GM12878 (cell line): ENCODE measurements around the gene TMEM223. TPM values are rescaled to one million over a fixed set of nuclear protein-coding genes. Genes with fewer than 3 reads are reported as not detected.

Experiments
- ATAC-seq: fragments of 200-7000 bp; cut with Tn5 transposase; 3 replicates; pipeline ENCODE4 v1.9.1; 2020; ENCODE audit warnings: mild to moderate bottlenecking, moderate library complexity
- BruUV-seq: library from RNA; stranded (reverse); fragments of 400-500 nt; replicated peaks from 2 replicates; lab custom pipeline; 2021; lab: Mats Ljungman, UMichigan
- CTCF ChIA-PET: fragments of 300-600 bp; sonication (Branson Sonifier 250); formaldehyde crosslinking; extraction: SDS; loops from one replicate; lab custom pipeline; 2021; ENCODE audit warnings: inconsistent platforms; lab: Yijun Ruan, JAX
- POLR2A ChIA-PET: fragments of 350-600 bp; formaldehyde crosslinking; extraction: SDS; loops from one replicate; lab custom pipeline; 2021; ENCODE audit warnings: inconsistent platforms; lab: Charles Lee
- RAD21 ChIA-PET: fragments of 300-600 bp; sonication (Branson Sonifier 250); formaldehyde crosslinking; loops from one replicate; lab custom pipeline; 2023; ENCODE audit warnings: antibody characterized with exemption; ENCODE audit not compliant: unreplicated experiment; lab: Charles Lee
- SMC1A ChIA-PET: fragments of 300-600 bp; sonication (Branson Sonifier 250); formaldehyde crosslinking; loops from one replicate; lab custom pipeline; 2023; ENCODE audit not compliant: unreplicated experiment, uncharacterized antibody; lab: Charles Lee
- DNase-seq: peaks from one replicate; pipeline ENCODE4 v3.0.0-alpha.2; 2011; ENCODE audit warnings: low read depth, low spot score
- FAIRE-seq: peaks from 3 replicates; lab custom pipeline; 2011; peaks lifted over from hg19 to GRCh38; lab: Jason Lieb, UNC
- H2AFZ ChIP-seq: 2 replicates; pipeline ENCODE4 v1.6.0; 2011; ENCODE audit warnings: low read depth, low read length, control low read depth; ENCODE audit not compliant: control insufficient read depth
- H3K27ac ChIP-seq: 2 replicates; pipeline ENCODE4 v1.5.1; 2011; ENCODE audit warnings: control low read depth; ENCODE audit not compliant: control insufficient read depth, insufficient read depth
- H3K27me3 ChIP-seq, 2 experiments: replicated peaks in 1 of 2; 2 replicates each; pipeline versions ENCODE4 v1.6.0 to v1.6.1; 2011; ENCODE audit warnings: low read length in 1 of 2; ENCODE audit not compliant: control insufficient read depth in 2 of 2, insufficient read depth in 2 of 2
- H3K36me3 ChIP-seq, 2 experiments: 2 replicates each; pipeline ENCODE4 v1.5.1; 2011; ENCODE audit warnings: low read length in 1 of 2; ENCODE audit not compliant: control insufficient read depth in 2 of 2, insufficient read depth in 2 of 2
- H3K4me1 ChIP-seq: 2 replicates; pipeline ENCODE4 v1.6.1; 2011; ENCODE audit warnings: mild to moderate bottlenecking, low read length, moderate library complexity, mixed read lengths; ENCODE audit not compliant: control insufficient read depth, insufficient read depth
- H3K4me2 ChIP-seq: 2 replicates; pipeline ENCODE4 v1.6.0; 2011; ENCODE audit warnings: control low read depth; ENCODE audit not compliant: control insufficient read depth, insufficient read depth
- H3K4me3 ChIP-seq: fragments of 200-600 bp; sonication (generic); 2 replicates; pipeline ENCODE4 v1.5.1; 2016
- H3K79me2 ChIP-seq: 2 replicates; pipeline ENCODE4 v1.6.0; 2011; ENCODE audit warnings: low read length; ENCODE audit not compliant: control insufficient read depth, insufficient read depth
- H3K9ac ChIP-seq: 2 replicates; pipeline ENCODE4 v1.8.0; 2011; ENCODE audit warnings: low read length, control low read depth, mixed read lengths; ENCODE audit not compliant: control insufficient read depth, insufficient read depth
- H3K9me3 ChIP-seq: replicated peaks from 3 replicates; pipeline ENCODE4 v1.5.1; 2011; ENCODE audit warnings: mild to moderate bottlenecking, low read length; ENCODE audit not compliant: control insufficient read depth, insufficient read depth
- H4K20me1 ChIP-seq: 2 replicates; pipeline ENCODE4 v1.6.0; 2011; ENCODE audit not compliant: control insufficient read depth, insufficient read depth
- BCLAF1 ChIP-seq: fragments of 450-650 bp; IDR thresholded peaks from 2 replicates; pipeline ENCODE4 v1.6.1; 2017; ENCODE audit warnings: antibody characterized with exemption, mild to moderate bottlenecking, moderate library complexity
- CBFB ChIP-seq: IDR thresholded peaks from 2 replicates; pipeline ENCODE4 v1.6.1; 2016; ENCODE audit warnings: antibody characterized with exemption, low read depth
- CHD2 ChIP-seq: IDR thresholded peaks from 2 replicates; pipeline ENCODE4 v1.6.1; 2011; ENCODE audit warnings: low read depth, low read length, improper control_type of control experiment, borderline replicate concordance
- CUX1 ChIP-seq: IDR thresholded peaks from 2 replicates; pipeline ENCODE4 v1.6.1; 2012; ENCODE audit warnings: improper control_type of control experiment, low read depth, low read length; ENCODE audit not compliant: insufficient replicate concordance
- NR2C2 ChIP-seq: IDR thresholded peaks from 2 replicates; pipeline ENCODE4 v1.6.1; 2011; ENCODE audit warnings: borderline replicate concordance, low read depth; ENCODE audit not compliant: control insufficient read depth, insufficient read length
- POLR2A ChIP-seq: IDR thresholded peaks from 2 replicates; pipeline ENCODE4 v1.6.1; 2011; ENCODE audit warnings: low read depth, mild to moderate bottlenecking, low read length
- RELA ChIP-seq: fragments of 450-650 bp; IDR thresholded peaks from 2 replicates; pipeline ENCODE4 v1.8.0; 2014; ENCODE audit warnings: borderline replicate concordance; ENCODE audit not compliant: partially characterized antibody
- ZBED1 ChIP-seq: IDR thresholded peaks from 2 replicates; pipeline ENCODE4 v1.6.1; 2016; ENCODE audit warnings: borderline replicate concordance
- ZBTB11 ChIP-seq: fragments of 450-650 bp; formaldehyde crosslinking; IDR thresholded peaks from 2 replicates; pipeline ENCODE4 v1.5.0; 2022; ENCODE audit warnings: mild to moderate bottlenecking, missing genetic modification characterization
- ZNF274 ChIP-seq: IDR thresholded peaks from one replicate; pipeline ENCODE4 v1.8.0; 2011; ENCODE audit not compliant: insufficient read length, insufficient read depth
- WGBS: methylation state at CpG from one replicate; pipeline ENCODE4 v1.1.6; 2016; ENCODE audit warnings: low lambda C conversion rate; ENCODE audit not compliant: insufficient replicate concordance, insufficient coverage; ENCODE audit errors: missing lambda C conversion rate; 5-methylcytosine and 5-hydroxymethylcytosine counted together
- in situ Hi-C: fragments of 300-500 bp; cut with MboI; formaldehyde crosslinking; loops from 9 replicates; pipeline ENCODE4 v1.14.3; 2018; ENCODE audit warnings: mixed read lengths
- intact Hi-C: fragments of 100-400 bp; cut with micrococcal nuclease; formaldehyde crosslinking; loops from one replicate; pipeline ENCODE4 v1.14.2; 2022; ENCODE audit not compliant: unreplicated experiment
- polyA plus RNA-seq, 11 experiments: library from polyadenylated mRNA; depleted of rRNA in 4 of 11; unstranded in 6 of 11; stranded (reverse) in 5 of 11; fragments of >200 nt; fragmentation: Nextera tagmentation in 4 of 11; fragmentation: Illumina TruSeq in 1 of 11; extraction: Ambion mirVana in 4 of 11; extraction: Trizol in 1 of 11; gene quantifications; 1 replicate in 1 of 11; 2 replicates in 10 of 11; pipeline versions ENCODE4 v1.2.1 to v1.2.3, GENCODE V29; 2011 to 2016; ENCODE audit warnings: inconsistent platforms in 2 of 11, missing spikeins in 2 of 11, low read depth in 1 of 11
- total RNA-seq, 4 experiments: library from RNA; depleted of rRNA in 3 of 4; stranded (reverse); fragments of >200 nt in 3 of 4; fragmentation: Illumina TruSeq in 1 of 4; extraction: Trizol in 1 of 4; gene quantifications; 2 replicates each; pipeline versions ENCODE4 v1.2.1 to v1.2.3, GENCODE V29; 2013 to 2021

TMEM223 gene
- total and polyA plus RNA-seq, 10 of the 15 experiments (the other 5 are each of a cell fraction or from before 2014, with no cell fraction given) = 5.3 to 33.2 (median 14.0) TPM

- no peak for TF ChIP-seq ZBTB11
- no peak for TF ChIP-seq BCLAF1
- no peak for TF ChIP-seq RELA
Observed at GRCh38 chr11:62782753-62783152, 9.1 kb downstream of the TMEM223 start (continued).

- ChIA-PET SMC1A (no interaction called here), RAD21 (interaction anchor here (1.1 kb wide), 1 partner anchor 8 kb away, joined by 4 read pairs; no protein-coding TSS in a partner anchor), POLR2A (interaction anchor here (0.5 kb wide), 1 partner anchor 34 kb away, joined by 3 read pairs; no protein-coding TSS in a partner anchor), CTCF (interaction anchor here (0.6 to 9.6 kb wide), 3 partner anchors 8 to 106 kb away, joined by 3 to 85 read pairs (median 3); partner anchors contain the start of gene TMEM179B)
- Histone ChIP-seq H3K4me2 (no peak overlapping the region), H3K27ac (no peak overlapping the region), H3K36me3 (peaks cover 12 to 16% of the 10 kb centered on the region in 2 experiments; a peak in 3 of 4 replicates), H3K4me1 (peaks cover 4% of the 10 kb centered on the region), H2AFZ (no peak overlapping the region), H3K27me3 (no peaks in the 10 kb centered on the region), H3K9me3 (no peaks in the 10 kb centered on the region), H4K20me1 (no peaks in the 10 kb centered on the region), H3K4me3 (no peak overlapping the region), H3K79me2 (peaks cover 2% of the 10 kb centered on the region), H3K9ac (no peak overlapping the region)
- FAIRE-seq (no peak), DNase-seq (no peak), ATAC-seq (no peak; the same call in 2 of the 3 replicates)
- no TSS peak for BruUV-seq
- in situ Hi-C loops (no loop called here), intact Hi-C loops (no loop called here)
- WGBS = 92% methylated on average over 3 of the region's 3 CpGs
- TF ChIP-seq ZBED1 (no peak), CHD2 (no peak), CUX1 (no peak), CBFB (no peak), POLR2A (no peak), NR2C2 (no peak), ZNF274 (no peak)
Observed at GRCh38 chr11:62778441-62778840, 13.4 kb downstream of the TMEM223 start.
